Common myeloid progenitor, CD34-positive (primary cell): ENCODE results near the gene TECTA. TPM values are rescaled to one million over a fixed set of nuclear protein-coding genes. Genes with fewer than 3 reads are reported as not detected.

ENCODE experiments used
- CTCF ChIA-PET: fragments of 350-600 bp; sonication (Branson Sonifier 250); formaldehyde crosslinking; loops from one replicate; lab custom pipeline; 2021; ENCODE audit warnings: antibody characterized with exemption; lab: Charles Lee
- POLR2A ChIA-PET: fragments of 350-600 bp; sonication (Branson Sonifier 250); formaldehyde crosslinking; loops from one replicate; lab custom pipeline; 2021; ENCODE audit warnings: antibody characterized with exemption; lab: Charles Lee
- DNase-seq, 3 donors: peaks; one replicate each; pipeline versions ENCODE4 v3.0.0 to v3.0.0-alpha.2; 2013
- H3K27ac ChIP-seq, 2 experiments: 1 replicate in 1 of 2; 2 replicates in 1 of 2; pipeline ENCODE4 v1.7.0; 2013; ENCODE audit warnings: inconsistent platforms in 2 of 2, low read length in 2 of 2, mild to moderate bottlenecking in 2 of 2, low read depth in 1 of 2, moderate library complexity in 1 of 2; ENCODE audit not compliant: severe bottlenecking in 2 of 2, insufficient read depth in 1 of 2, poor library complexity in 1 of 2
- H3K27me3 ChIP-seq, 5 experiments: replicated peaks in 2 of 5; 1 replicate in 3 of 5; 2 replicates in 2 of 5; pipeline versions ENCODE4 v1.6.1 to v1.7.0; 2013; ENCODE audit warnings: low read length in 4 of 5, mild to moderate bottlenecking in 2 of 5, moderate library complexity in 2 of 5, inconsistent platforms in 1 of 5; ENCODE audit not compliant: insufficient read depth in 5 of 5, control insufficient read depth in 4 of 5
- H3K36me3 ChIP-seq, 4 experiments: 1 replicate in 2 of 4; 2 replicates in 2 of 4; pipeline versions ENCODE4 v1.6.1 to v1.7.0; 2013; ENCODE audit warnings: low read length in 3 of 4, control low read depth in 1 of 4, mild to moderate bottlenecking in 1 of 4; ENCODE audit not compliant: control insufficient read depth in 4 of 4, insufficient read depth in 4 of 4
- H3K4me1 ChIP-seq, 4 experiments: 1 replicate in 3 of 4; 2 replicates in 1 of 4; pipeline versions ENCODE4 v1.6.1 to v1.7.1; 2013; ENCODE audit warnings: low read length in 3 of 4, mild to moderate bottlenecking in 3 of 4, control low read depth in 1 of 4, inconsistent platforms in 1 of 4, moderate library complexity in 1 of 4; ENCODE audit not compliant: control insufficient read depth in 4 of 4, insufficient read depth in 4 of 4; ENCODE audit errors: control extremely low read depth in 1 of 4
- H3K4me3 ChIP-seq, 7 experiments: 1 replicate in 4 of 7; 2 replicates in 3 of 7; pipeline versions ENCODE4 v1.5.1 to v1.7.0; 2013; ENCODE audit warnings: mild to moderate bottlenecking in 7 of 7, low read length in 6 of 7, moderate library complexity in 6 of 7, inconsistent platforms in 2 of 7, low read depth in 2 of 7, control low read depth in 1 of 7; ENCODE audit not compliant: insufficient read depth in 4 of 7, control insufficient read depth in 1 of 7; ENCODE audit errors: extremely low read depth in 1 of 7
- H3K9me3 ChIP-seq, 5 experiments: 1 replicate in 4 of 5; 2 replicates in 1 of 5; pipeline versions ENCODE4 v1.6.1 to v1.7.1; 2013; ENCODE audit warnings: low read length in 4 of 5, mild to moderate bottlenecking in 2 of 5, inconsistent platforms in 1 of 5, low read depth in 1 of 5, moderate library complexity in 1 of 5; ENCODE audit not compliant: control insufficient read depth in 4 of 5, insufficient read depth in 2 of 5; ENCODE audit errors: control extremely low read depth in 1 of 5
- WGBS: methylation state at CpG from one replicate; pipeline ENCODE4 v1.1.5; 2013; ENCODE audit not compliant: insufficient coverage; 5-methylcytosine and 5-hydroxymethylcytosine counted together
- polyA plus RNA-seq: library from polyadenylated mRNA; unstranded; fragments of 120-200 nt; gene quantifications from one replicate; pipeline ENCODE4 v1.2.1, GENCODE V29; 2013

The TECTA gene, protein sequence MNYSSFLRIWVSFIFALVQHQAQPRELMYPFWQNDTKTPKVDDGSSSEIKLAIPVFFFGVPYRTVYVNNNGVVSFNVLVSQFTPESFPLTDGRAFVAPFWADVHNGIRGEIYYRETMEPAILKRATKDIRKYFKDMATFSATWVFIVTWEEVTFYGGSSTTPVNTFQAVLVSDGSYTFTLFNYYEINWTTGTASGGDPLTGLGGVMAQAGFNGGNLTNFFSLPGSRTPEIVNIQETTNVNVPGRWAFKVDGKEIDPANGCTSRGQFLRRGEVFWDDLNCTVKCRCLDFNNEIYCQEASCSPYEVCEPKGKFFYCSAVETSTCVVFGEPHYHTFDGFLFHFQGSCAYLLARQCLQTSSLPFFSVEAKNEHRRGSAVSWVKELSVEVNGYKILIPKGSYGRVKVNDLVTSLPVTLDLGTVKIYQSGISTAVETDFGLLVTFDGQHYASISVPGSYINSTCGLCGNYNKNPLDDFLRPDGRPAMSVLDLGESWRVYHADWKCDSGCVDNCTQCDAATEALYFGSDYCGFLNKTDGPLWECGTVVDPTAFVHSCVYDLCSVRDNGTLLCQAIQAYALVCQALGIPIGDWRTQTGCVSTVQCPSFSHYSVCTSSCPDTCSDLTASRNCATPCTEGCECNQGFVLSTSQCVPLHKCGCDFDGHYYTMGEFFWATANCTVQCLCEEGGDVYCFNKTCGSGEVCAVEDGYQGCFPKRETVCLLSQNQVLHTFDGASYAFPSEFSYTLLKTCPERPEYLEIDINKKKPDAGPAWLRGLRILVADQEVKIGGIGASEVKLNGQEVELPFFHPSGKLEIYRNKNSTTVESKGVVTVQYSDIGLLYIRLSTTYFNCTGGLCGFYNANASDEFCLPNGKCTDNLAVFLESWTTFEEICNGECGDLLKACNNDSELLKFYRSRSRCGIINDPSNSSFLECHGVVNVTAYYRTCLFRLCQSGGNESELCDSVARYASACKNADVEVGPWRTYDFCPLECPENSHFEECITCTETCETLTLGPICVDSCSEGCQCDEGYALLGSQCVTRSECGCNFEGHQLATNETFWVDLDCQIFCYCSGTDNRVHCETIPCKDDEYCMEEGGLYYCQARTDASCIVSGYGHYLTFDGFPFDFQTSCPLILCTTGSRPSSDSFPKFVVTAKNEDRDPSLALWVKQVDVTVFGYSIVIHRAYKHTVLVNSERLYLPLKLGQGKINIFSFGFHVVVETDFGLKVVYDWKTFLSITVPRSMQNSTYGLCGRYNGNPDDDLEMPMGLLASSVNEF (N-terminal part only)
- polyA plus RNA-seq: 0.34 TPM

DNA sequence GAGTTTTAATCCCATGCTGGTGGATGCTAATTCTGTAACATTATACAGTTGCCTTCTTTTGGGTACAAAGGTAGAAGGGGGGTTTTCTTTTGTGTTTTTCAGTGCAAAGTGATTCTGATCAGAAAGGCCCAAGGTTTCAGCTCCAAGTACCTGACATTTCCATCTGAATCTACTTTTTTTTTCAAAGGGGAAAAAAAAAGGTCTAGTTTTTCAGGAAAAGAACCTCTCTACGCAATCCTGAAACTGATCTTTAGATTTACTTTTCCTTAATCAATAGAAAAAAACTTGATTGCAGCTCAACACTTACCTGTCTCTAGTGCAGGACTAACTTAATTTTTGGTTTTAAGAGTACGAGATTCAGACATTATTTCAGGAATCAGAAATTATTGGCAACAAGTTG lies at the start of gene TECTA:
Gene TECTA (plus strand): TSS at position 301 of the 400 bp plus-strand sequence. CDS start 1,423 bp downstream, outside the sequence.
- H3K27me3 ChIP-seq: peaks cover 0 to 2% (median 0%) of the 10 kb centered on the region in 5 experiments
- H3K36me3 ChIP-seq: no peaks in the 10 kb centered on the region
- CTCF ChIA-PET: no interaction called here
- H3K4me1 ChIP-seq: no peaks in the 10 kb centered on the region
- no peak for DNase-seq
- no peak within 1 kb of the TSS for H3K4me3 ChIP-seq
- WGBS: 100% methylated on average over 1 of the region's 2 CpGs
- H3K9me3 ChIP-seq: no peaks in the 10 kb centered on the region
- POLR2A ChIA-PET: no interaction called here
- H3K27ac ChIP-seq: no peak within 1 kb of the TSS

DNA sequence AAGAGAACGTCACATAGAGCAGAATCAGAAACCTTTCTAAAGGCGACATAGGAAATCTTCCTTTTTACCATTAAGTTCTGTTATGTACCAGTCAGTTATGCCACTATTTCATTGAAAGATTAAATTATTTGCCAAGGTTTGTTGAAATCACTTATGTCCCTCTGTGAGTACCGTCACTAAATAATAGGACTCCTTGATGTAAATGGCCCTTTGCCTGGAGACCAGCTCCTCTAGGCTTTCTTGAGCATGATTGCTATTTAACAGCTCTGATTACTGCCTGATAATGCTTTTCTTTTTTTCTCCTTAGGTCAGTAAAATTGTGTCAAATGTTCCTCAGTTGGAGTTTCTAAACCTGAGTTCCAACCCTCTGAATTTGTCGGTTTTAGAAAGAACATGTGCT lies 47.8 kb upstream of the TECTA start:
- no peak overlapping the region for H3K4me3 ChIP-seq
- H3K27me3 ChIP-seq: no peaks in the 10 kb centered on the region
- no peaks in the 10 kb centered on the region for H3K9me3 ChIP-seq
- no peak overlapping the region for H3K27ac ChIP-seq
- no peak for DNase-seq
- CTCF ChIA-PET: no interaction called here
- WGBS: 100% methylated on average over 2 of the region's 4 CpGs
- POLR2A ChIA-PET: no interaction called here
- H3K4me1 ChIP-seq: no peaks in the 10 kb centered on the region
- H3K36me3 ChIP-seq: peaks cover 16 to 53% (median 31%) of the 10 kb centered on the region in 4 experiments

DNA sequence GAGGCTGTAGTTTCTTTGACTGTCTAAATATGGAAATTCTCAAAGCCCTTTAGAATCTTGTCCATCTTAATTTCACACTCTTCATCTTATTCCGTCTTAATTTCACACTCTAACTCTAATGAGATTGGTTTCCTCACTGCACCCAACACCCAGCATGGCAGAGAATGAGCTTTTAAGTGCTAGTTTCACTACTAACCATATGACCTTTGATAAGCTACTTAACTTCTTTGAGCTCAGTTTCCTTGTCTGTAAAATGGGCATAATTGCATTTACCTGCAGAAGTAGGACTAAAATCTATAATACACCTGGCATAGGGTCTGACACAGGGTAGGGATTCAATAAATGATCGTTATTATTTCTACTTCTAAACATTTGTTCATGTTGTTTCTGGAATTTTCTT lies 46.8 kb upstream of the TECTA start:
- CTCF ChIA-PET: interaction anchor here (1.2 kb wide), 1 partner anchor 10 kb away, joined by 3 read pairs; no protein-coding TSS in a partner anchor
- no peak overlapping the region for H3K4me3 ChIP-seq
- peaks cover 22 to 55% (median 34%) of the 10 kb centered on the region in 4 experiments for H3K36me3 ChIP-seq
- POLR2A ChIA-PET: no interaction called here
- no peaks in the 10 kb centered on the region for H3K27me3 ChIP-seq
- no peaks in the 10 kb centered on the region for H3K4me1 ChIP-seq
- DNase-seq: no peak
- no peak overlapping the region for H3K27ac ChIP-seq
- WGBS: no CpG with 5 or more reads among the region's 2 CpGs
- H3K9me3 ChIP-seq: no peaks in the 10 kb centered on the region

DNA sequence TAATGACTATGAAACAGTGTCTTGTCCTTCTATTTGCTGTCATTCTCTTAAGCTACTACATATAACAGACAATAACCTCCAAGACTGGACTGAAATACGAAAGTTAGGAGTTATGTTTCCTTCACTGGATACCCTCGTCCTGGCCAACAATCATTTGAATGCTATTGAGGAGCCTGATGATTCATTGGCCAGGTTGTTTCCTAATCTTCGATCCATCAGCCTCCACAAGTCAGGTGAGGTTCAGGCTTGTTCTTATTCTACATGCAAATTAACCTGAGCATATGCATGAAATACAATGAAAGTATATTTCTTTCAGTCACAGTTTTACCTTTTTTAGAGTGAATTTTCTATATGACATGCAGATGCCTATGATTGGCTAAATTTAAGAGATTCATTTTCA lies 46.0 kb upstream of the TECTA start:
- H3K27me3 ChIP-seq: no peaks in the 10 kb centered on the region
- ChIA-PET CTCF (interaction anchor here (1.2 to 1.5 kb wide), 2 partner anchors 9 to 10 kb away, joined by 3 read pairs; no protein-coding TSS in a partner anchor), POLR2A (no interaction called here)

DNA sequence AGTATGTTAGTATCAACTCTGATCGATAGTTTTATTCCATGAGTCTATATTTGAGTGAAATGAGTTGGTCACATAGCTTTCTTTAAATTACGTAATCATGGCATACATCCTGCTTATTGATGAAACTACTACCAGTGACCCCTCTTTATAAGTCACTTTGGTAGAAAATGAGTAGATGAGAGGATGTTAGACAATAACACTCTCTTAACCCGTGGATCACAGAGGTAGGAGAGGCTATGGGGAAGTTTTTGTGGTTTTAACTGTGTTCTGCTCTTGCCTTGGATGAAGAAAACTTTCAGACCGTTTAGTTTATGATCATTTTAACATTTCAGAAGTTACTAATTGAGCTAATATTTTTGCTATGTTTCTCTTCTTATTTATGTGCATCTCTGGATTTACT lies 43.1 kb upstream of the TECTA start:
- ChIA-PET POLR2A (no interaction called here), CTCF (interaction anchor here (1.2 to 1.6 kb wide), 2 partner anchors 9 to 55 kb away, joined by 3 to 4 read pairs; no protein-coding TSS in a partner anchor)
- DNase-seq: no peak

More for the DNA sequence above, 46.0 kb upstream of the TECTA start:
- peaks cover 22 to 54% (median 35%) of the 10 kb centered on the region in 4 experiments for H3K36me3 ChIP-seq
- H3K4me3 ChIP-seq: no peak overlapping the region
- WGBS: 94% methylated on average over 2 of the region's 3 CpGs
- H3K9me3 ChIP-seq: no peaks in the 10 kb centered on the region
- no peak overlapping the region for H3K27ac ChIP-seq
- DNase-seq: no peak
- H3K4me1 ChIP-seq: no peaks in the 10 kb centered on the region

DNA sequence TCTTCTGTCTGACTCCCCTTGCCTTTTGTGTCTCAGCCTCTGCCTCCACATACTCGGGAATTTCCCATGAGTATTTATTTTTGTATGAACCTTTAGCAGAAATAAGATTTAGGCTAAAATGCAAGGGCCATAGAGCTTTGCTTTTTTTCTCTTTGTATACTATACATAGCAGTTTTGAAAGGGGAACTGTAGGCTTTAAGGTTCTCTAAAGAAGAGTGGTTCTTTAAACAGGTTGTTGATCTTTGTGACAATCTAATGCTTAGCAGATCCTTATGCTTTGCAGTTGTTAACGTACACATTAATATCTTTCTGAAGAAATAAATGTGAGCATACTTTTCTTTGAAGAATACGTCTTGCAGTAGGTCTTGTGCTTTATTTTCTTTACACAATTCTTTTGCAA lies 42.1 kb upstream of the TECTA start:
- POLR2A ChIA-PET: no interaction called here
- H3K27ac ChIP-seq: no peak overlapping the region

More for the DNA sequence above, 43.1 kb upstream of the TECTA start:
- Histone ChIP-seq H3K36me3 (peaks cover 22 to 72% (median 34%) of the 10 kb centered on the region in 4 experiments), H3K4me1 (no peaks in the 10 kb centered on the region), H3K27me3 (no peaks in the 10 kb centered on the region), H3K27ac (no peak overlapping the region), H3K4me3 (no peak overlapping the region), H3K9me3 (no peaks in the 10 kb centered on the region)
- no CpG with 5 or more reads among the region's 4 CpGs for WGBS

More for the DNA sequence above, 42.1 kb upstream of the TECTA start:
- no peak for DNase-seq
- no peaks in the 10 kb centered on the region for H3K4me1 ChIP-seq
- CTCF ChIA-PET: interaction anchor here (1.6 kb wide), 1 partner anchor 8 kb away, joined by 3 read pairs; no protein-coding TSS in a partner anchor
- H3K9me3 ChIP-seq: no peaks in the 10 kb centered on the region
- H3K36me3 ChIP-seq: peaks cover 20 to 74% (median 29%) of the 10 kb centered on the region in 4 experiments
- WGBS: no CpG with 5 or more reads among the region's 3 CpGs
- no peak overlapping the region for H3K4me3 ChIP-seq
- H3K27me3 ChIP-seq: no peaks in the 10 kb centered on the region
